Osteocyte (in vitro differentiated cells): ENCODE data around the gene SLK. TPM values are rescaled to one million over a fixed set of nuclear protein-coding genes. Genes with fewer than 3 reads are reported as not detected.

Source experiments
- DNase-seq: peaks from one replicate; pipeline ENCODE4 v3.0.0; 2021; ENCODE audit warnings: mixed read lengths; ENCODE audit not compliant: unreplicated experiment; ENCODE audit errors: extremely low spot score
- H3K27ac Mint-ChIP-seq: one replicate; pipeline ENCODE4 v1.8.0; 2021; ENCODE audit warnings: mild to moderate bottlenecking, mixed read lengths; ENCODE audit not compliant: unreplicated experiment
- H3K27me3 Mint-ChIP-seq: one replicate; pipeline ENCODE4 v1.8.0; 2021; ENCODE audit warnings: mixed read lengths; ENCODE audit not compliant: unreplicated experiment
- H3K36me3 Mint-ChIP-seq: one replicate; pipeline ENCODE4 v1.8.0; 2021; ENCODE audit warnings: mixed read lengths; ENCODE audit not compliant: unreplicated experiment
- H3K4me1 Mint-ChIP-seq: one replicate; pipeline ENCODE4 v1.8.0; 2021; ENCODE audit warnings: mixed read lengths; ENCODE audit not compliant: unreplicated experiment
- H3K4me3 Mint-ChIP-seq: one replicate; pipeline ENCODE4 v1.8.0; 2021; ENCODE audit warnings: mild to moderate bottlenecking, moderate library complexity, mixed read lengths; ENCODE audit not compliant: unreplicated experiment
- H3K9me3 Mint-ChIP-seq: one replicate; pipeline ENCODE4 v1.8.0; 2021; ENCODE audit warnings: mixed read lengths; ENCODE audit not compliant: unreplicated experiment
- CTCF ChIP-seq: fragments of 200-600 bp; sonication (generic); IDR thresholded peaks from 2 replicates; pipeline ENCODE4 v1.5.0; 2021; ENCODE audit warnings: antibody characterized with exemption, mild to moderate bottlenecking, moderate library complexity
- total RNA-seq: library from RNA; stranded (reverse); gene quantifications from 2 replicates; pipeline ENCODE4 v1.2.1, GENCODE V29; 2021

SLK gene
- total RNA-seq, 1 donor from 2014 or later: 41.3 TPM

- no peak overlapping the region for H3K4me3 Mint-ChIP-seq
- no peaks in the 10 kb centered on the region for H3K27me3 Mint-ChIP-seq
- no peak for TF ChIP-seq CTCF
- no peak for DNase-seq
- no peaks in the 10 kb centered on the region for H3K4me1 Mint-ChIP-seq
- no peaks in the 10 kb centered on the region for H3K9me3 Mint-ChIP-seq
- H3K27ac Mint-ChIP-seq: no peak overlapping the region
- no peaks in the 10 kb centered on the region for H3K36me3 Mint-ChIP-seq
Observed at GRCh38 chr10:103926722-103927319, 40.1 kb upstream of the SLK start.

- TF ChIP-seq CTCF: no peak
- H3K36me3 Mint-ChIP-seq: no peaks in the 10 kb centered on the region
- no peak overlapping the region for H3K27ac Mint-ChIP-seq
- H3K4me3 Mint-ChIP-seq: no peak overlapping the region
- no peak for DNase-seq
- H3K4me1 Mint-ChIP-seq: no peaks in the 10 kb centered on the region
- no peaks in the 10 kb centered on the region for H3K27me3 Mint-ChIP-seq
- H3K9me3 Mint-ChIP-seq: no peaks in the 10 kb centered on the region
Observed at GRCh38 chr10:103928784-103929183, 38.2 kb upstream of the SLK start.

- no peak for TF ChIP-seq CTCF
- Mint-ChIP-seq H3K27ac (no peak overlapping the region), H3K36me3 (no peaks in the 10 kb centered on the region), H3K27me3 (no peaks in the 10 kb centered on the region), H3K4me3 (no peak overlapping the region), H3K9me3 (no peaks in the 10 kb centered on the region), H3K4me1 (no peaks in the 10 kb centered on the region)
- DNase-seq: no peak
Observed at GRCh38 chr10:103929381-103929921, 37.5 kb upstream of the SLK start.

GRCh38 chr10:103930449-103930848 is 36.5 kb upstream of the SLK start:
- H3K27ac Mint-ChIP-seq: no peak overlapping the region
- H3K36me3 Mint-ChIP-seq: no peaks in the 10 kb centered on the region
- no peak for TF ChIP-seq CTCF
- no peaks in the 10 kb centered on the region for H3K4me1 Mint-ChIP-seq
- peaks cover 2% of the 10 kb centered on the region for H3K27me3 Mint-ChIP-seq
- no peak overlapping the region for H3K4me3 Mint-ChIP-seq
- H3K9me3 Mint-ChIP-seq: no peaks in the 10 kb centered on the region
- no peak for DNase-seq

- peaks cover 3% of the 10 kb centered on the region for H3K27me3 Mint-ChIP-seq
- no peak overlapping the region for H3K4me3 Mint-ChIP-seq
- H3K4me1 Mint-ChIP-seq: no peaks in the 10 kb centered on the region
- H3K27ac Mint-ChIP-seq: no peak overlapping the region
- no peak for TF ChIP-seq CTCF
- H3K9me3 Mint-ChIP-seq: no peaks in the 10 kb centered on the region
- no peaks in the 10 kb centered on the region for H3K36me3 Mint-ChIP-seq
- DNase-seq: no peak
Observed at GRCh38 chr10:103930881-103931280, 36.1 kb upstream of the SLK start.
